Sigmoid colon (tissue), 4 donors: ENCODE measurements around the gene WDR48.

ENCODE experiments used
- CTCF ChIP-seq, 4 experiments: fragments of 450-650 bp in 3 of 4; fragments of 200-600 bp in 1 of 4; IDR thresholded peaks; one replicate each; pipeline ENCODE4 v1.5.1; 2016 to 2019; ENCODE audit warnings: antibody characterized with exemption in 4 of 4, mild to moderate bottlenecking in 3 of 4, moderate library complexity in 2 of 4
- EP300 ChIP-seq, 4 donors: sonication (generic); formaldehyde crosslinking; IDR thresholded peaks; one replicate each; pipeline ENCODE4 v1.6.1; 2017; ENCODE audit warnings: antibody characterized with exemption in 4 of 4
- POLR2A ChIP-seq, 2 donors: fragments of 450-650 bp; IDR thresholded peaks; one replicate each; pipeline ENCODE4 v1.6.1; 2016; ENCODE audit warnings: antibody characterized with exemption in 2 of 2, mild to moderate bottlenecking in 2 of 2, moderate library complexity in 2 of 2
- POLR2AphosphoS5 ChIP-seq, 4 donors: sonication (generic); formaldehyde crosslinking; IDR thresholded peaks; one replicate each; pipeline ENCODE4 v1.6.1; 2017; ENCODE audit warnings: antibody characterized with exemption in 4 of 4

GRCh38 chr3:39104961-39105686, 53.3 kb downstream of the WDR48 start:
- TF ChIP-seq POLR2A (IDR thresholded peaks at IDR 0.05) (no peak), CTCF (IDR thresholded peaks at IDR 0.05) (no peak), POLR2AphosphoS5 (IDR thresholded peaks at IDR 0.05) (no peak), EP300 (IDR thresholded peaks at IDR 0.05) (no peak)
